ENCODE data around the gene OR5D14.

OR5D14 gene

GRCh38 chr11:55826919-55827318, 31.6 kb downstream of the OR5D14 start, which contains the start of gene OR5L2:
OR5L2 (plus strand) TSS chr11:55827219; CDS start chr11:55827219, 0 bp downstream.
- H3K4me3 ChIP-seq (ENCODE audit: low read depth, low read length): no peak within 1 kb of the TSS
- TF ChIP-seq CTCF (IDR thresholded peaks at IDR 0.05; ENCODE audit: low read depth, low read length, missing control alignments): no peak
- DNase-seq (ENCODE audit: low read depth): no peak

GRCh38 chr11:55838452-55838851, 43.1 kb downstream of the OR5D14 start, which contains the start of gene OR5D16:
OR5D16 (plus strand) TSS chr11:55838752; CDS start chr11:55838752, 0 bp downstream.
- no peak within 1 kb of the TSS for H3K4me3 ChIP-seq (ENCODE audit: low read depth, low read length)
- TF ChIP-seq CTCF (IDR thresholded peaks at IDR 0.05; ENCODE audit: low read depth, low read length, missing control alignments): no peak
- no peak for DNase-seq (ENCODE audit: low read depth)

All from GM12864 (cell line).